Hepatocyte (in vitro differentiated cells): ENCODE measurements around the gene UNG.

Source experiments
- CTCF ChIP-seq: fragments of 200-600 bp; sonication (generic); IDR thresholded peaks from 2 replicates; pipeline ENCODE4 v1.5.1; 2016; ENCODE audit warnings: antibody characterized with exemption, mild to moderate bottlenecking; ENCODE audit not compliant: poor library complexity
- EZH2phosphoT487 ChIP-seq: fragments of 200-600 bp; sonication (generic); IDR thresholded peaks from one replicate; pipeline ENCODE4 v1.6.1; 2018; ENCODE audit warnings: antibody characterized with exemption, mild to moderate bottlenecking, low read depth, moderate library complexity; ENCODE audit not compliant: unreplicated experiment, severe bottlenecking

GRCh38 chr12:109052414-109053323 lies 44.7 kb upstream of the UNG start, which contains the start of gene USP30:
- TF ChIP-seq EZH2phosphoT487 (no peak), CTCF (no peak)
